ENCODE measurements around the gene RABGAP1L.

RABGAP1L gene

GRCh38 chr1:174963529-174964125, 804.3 kb downstream of the RABGAP1L start:
- H3K27ac ChIP-seq, result no peak overlapping the region
- TF ChIP-seq ZFX (IDR thresholded peaks at IDR 0.05), result no peak
- TF ChIP-seq, protein P1, sequence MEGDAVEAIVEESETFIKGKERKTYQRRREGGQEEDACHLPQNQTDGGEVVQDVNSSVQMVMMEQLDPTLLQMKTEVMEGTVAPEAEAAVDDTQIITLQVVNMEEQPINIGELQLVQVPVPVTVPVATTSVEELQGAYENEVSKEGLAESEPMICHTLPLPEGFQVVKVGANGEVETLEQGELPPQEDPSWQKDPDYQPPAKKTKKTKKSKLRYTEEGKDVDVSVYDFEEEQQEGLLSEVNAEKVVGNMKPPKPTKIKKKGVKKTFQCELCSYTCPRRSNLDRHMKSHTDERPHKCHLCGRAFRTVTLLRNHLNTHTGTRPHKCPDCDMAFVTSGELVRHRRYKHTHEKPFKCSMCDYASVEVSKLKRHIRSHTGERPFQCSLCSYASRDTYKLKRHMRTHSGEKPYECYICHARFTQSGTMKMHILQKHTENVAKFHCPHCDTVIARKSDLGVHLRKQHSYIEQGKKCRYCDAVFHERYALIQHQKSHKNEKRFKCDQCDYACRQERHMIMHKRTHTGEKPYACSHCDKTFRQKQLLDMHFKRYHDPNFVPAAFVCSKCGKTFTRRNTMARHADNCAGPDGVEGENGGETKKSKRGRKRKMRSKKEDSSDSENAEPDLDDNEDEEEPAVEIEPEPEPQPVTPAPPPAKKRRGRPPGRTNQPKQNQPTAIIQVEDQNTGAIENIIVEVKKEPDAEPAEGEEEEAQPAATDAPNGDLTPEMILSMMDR (conservative IDR thresholded peaks at IDR 0.05), result no peak

GRCh38 chr1:174964261-174964971, 805.1 kb downstream of the RABGAP1L start:
- no peak overlapping the region for H3K27ac ChIP-seq

DNA sequence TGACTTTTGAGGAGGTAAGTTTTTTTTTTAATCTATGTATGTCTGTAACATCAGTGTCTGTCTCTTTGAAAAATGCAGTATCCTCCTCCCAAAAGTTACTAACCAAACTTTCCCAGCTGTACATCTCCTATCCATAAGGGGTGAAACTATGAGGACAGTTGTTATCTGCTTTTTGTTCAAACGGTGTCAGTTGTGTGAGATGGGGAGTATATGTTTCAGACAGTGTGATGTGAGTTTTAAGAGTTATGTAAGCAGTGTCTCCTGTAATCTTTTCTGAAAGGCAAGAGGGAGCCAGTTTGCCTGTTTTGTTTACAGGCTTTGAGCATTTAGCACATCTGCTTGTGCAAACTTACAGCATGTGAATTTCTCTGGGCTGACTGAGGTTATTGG, 805.6 kb downstream of the RABGAP1L start:
- no peak overlapping the region; the same call in 1 of the 2 replicates for H3K27ac ChIP-seq
- no peak for TF ChIP-seq ZFX (IDR thresholded peaks at IDR 0.05)
- TF ChIP-seq, protein P1 (conservative IDR thresholded peaks at IDR 0.05), result no peak

More at GRCh38 chr1:174964261-174964971, 805.1 kb downstream of the RABGAP1L start:
- TF ChIP-seq ZFX (IDR thresholded peaks at IDR 0.05), result no peak
- TF ChIP-seq, protein P1 (conservative IDR thresholded peaks at IDR 0.05), result no peak

DNA sequence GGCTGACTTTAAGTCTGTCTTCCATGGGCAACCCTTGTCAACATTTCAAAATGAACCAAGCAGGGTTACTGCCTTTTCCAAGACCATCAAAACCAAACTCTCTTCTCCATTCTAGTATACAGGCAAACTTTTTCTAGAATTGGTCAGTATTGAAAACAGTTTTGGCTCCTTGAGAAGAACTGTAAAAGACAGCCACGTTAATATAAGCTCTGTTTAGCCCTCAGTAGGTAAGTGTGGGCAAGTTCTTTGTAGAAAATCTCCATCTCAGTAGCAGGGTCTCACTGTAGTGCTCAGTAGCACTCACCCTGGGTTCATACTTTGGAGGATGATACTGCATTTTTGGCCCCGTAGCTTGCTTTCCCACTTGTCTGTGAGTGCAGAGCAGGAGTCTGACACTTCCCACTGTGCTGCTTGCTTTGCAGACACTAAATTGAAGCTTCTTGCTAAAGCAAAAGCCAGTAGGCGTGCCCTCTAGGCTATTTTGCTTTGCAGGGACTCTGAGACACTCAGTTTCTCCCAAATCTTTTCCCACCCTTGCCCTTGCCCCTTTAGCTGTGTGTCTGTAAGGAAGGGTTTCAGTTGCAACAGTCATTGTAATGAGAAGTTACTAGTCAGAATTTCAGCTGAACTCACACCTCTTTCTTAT, 806.2 kb downstream of the RABGAP1L start:
- peak overlapping the region; percentile 60; the same call in 1 of the 2 replicates for H3K27ac ChIP-seq
- no peak for TF ChIP-seq ZFX (IDR thresholded peaks at IDR 0.05)
- TF ChIP-seq, protein P1 (conservative IDR thresholded peaks at IDR 0.05), result no peak

DNA sequence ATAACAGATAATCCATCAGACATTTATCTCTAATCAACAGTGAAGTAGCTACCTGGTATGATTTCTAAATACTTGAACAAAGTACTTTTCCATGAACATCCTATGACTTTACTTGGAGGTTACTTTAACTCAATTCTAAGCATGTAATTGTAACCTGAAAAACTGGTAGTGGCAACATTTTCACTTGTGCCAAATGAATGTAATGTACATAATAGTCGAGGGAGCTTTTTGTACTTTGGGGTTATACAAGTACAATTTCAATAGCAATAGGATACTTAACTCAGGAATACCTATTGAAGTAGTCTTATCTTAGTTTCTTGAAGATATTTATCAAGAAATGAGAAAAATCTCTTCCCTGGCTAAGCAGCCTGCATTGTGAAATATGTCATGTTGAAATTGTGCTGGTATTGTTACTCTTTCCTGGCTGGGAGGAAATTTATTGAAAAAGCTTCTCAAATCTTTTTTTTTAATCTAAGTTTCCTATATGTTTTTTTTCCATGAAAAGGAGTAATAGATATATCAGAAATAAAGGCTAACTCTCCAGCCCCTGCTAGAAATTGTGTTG, 806.8 kb downstream of the RABGAP1L start:
- TF ChIP-seq, protein P1 (conservative IDR thresholded peaks at IDR 0.05), result no peak
- TF ChIP-seq ZFX (IDR thresholded peaks at IDR 0.05), result no peak

DNA sequence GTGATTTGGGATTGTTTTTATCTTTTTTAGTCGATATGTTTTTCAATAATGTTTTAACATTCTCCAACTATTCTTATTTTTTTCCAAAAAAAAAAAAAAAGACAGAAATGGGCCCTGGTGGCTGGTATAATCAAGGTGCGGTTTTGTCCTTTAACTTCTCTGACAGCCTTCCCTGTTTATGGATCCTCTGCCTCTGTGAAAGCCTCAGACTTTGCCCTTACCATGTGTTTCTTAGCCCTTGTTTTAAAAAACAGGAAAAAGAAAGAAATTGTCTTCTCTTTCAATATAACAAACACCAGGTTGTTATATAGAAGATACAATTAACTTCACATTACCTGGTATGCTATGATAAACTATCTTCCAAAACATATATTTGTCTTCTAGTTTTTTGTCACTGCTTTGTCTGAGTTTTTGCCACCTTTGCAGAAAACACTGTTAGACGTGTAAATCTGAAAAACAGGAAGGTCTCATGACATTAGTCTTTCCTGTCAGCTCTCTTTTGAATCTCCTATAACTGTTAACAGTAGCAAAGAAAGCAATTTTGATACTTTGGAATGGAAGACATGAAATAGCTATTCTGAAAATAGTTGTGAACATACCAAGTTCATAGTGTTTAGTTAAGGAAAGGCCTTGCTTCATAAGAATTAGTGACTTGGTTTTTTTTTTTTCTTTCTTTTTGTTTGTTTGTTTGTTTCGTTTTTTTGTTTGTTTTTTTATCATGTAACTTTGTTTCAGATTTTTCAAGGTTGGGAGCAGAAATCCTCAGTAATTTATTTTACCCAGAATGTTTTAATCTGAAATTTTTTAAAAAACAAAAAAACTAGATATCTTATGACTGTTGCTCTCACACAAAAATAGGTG, 808.8 kb downstream of the RABGAP1L start:
- TF ChIP-seq, protein P1 (conservative IDR thresholded peaks at IDR 0.05), result no peak
- no peak for TF ChIP-seq ZFX (IDR thresholded peaks at IDR 0.05)
- no peak overlapping the region for H3K27ac ChIP-seq

More for the DNA sequence above, 806.8 kb downstream of the RABGAP1L start:
- peak overlapping the region; percentile 60; the same call in 1 of the 2 replicates for H3K27ac ChIP-seq

Data from C4-2B (cell line).